IMR-90 (cell line): ENCODE measurements around the gene ABCA9. TPM values are rescaled to one million over a fixed set of nuclear protein-coding genes. Genes with fewer than 3 reads are reported as not detected.

Experiments used
- ATAC-seq: fragments of 200-7000 bp; cut with Tn5 transposase; 2 replicates; pipeline ENCODE4 v1.9.1; 2020; ENCODE audit warnings: low read depth, mild to moderate bottlenecking, moderate library complexity
- BruUV-seq: library from RNA; stranded (reverse); fragments of 400-500 nt; replicated peaks from 2 replicates; lab custom pipeline; 2021; lab: Mats Ljungman, UMichigan
- CTCF ChIA-PET: fragments of 300-600 bp; formaldehyde crosslinking; extraction: SDS; loops from one replicate; lab custom pipeline; 2021; ENCODE audit warnings: antibody characterized with exemption; lab: Yijun Ruan, JAX
- POLR2A ChIA-PET: fragments of 300-600 bp; sonication (Branson Sonifier 250); formaldehyde crosslinking; loops from one replicate; lab custom pipeline; 2022; ENCODE audit warnings: antibody characterized with exemption; ENCODE audit not compliant: unreplicated experiment; lab: Charles Lee
- DNase-seq: peaks from one replicate; pipeline ENCODE4 v3.0.0; 2013
- H2AFZ ChIP-seq: replicated peaks from 2 replicates; pipeline ENCODE3; 2013; ENCODE audit warnings: low read length, mild to moderate bottlenecking; ENCODE audit not compliant: poor library complexity
- H2AK5ac ChIP-seq: 2 replicates; pipeline ENCODE4 v1.6.1; 2013; ENCODE audit warnings: low read depth, low read length, inconsistent platforms
- H2AK9ac ChIP-seq: replicated peaks from 2 replicates; pipeline ENCODE3; 2013; ENCODE audit warnings: mild to moderate bottlenecking, low read depth, low read length, moderate library complexity; ENCODE audit not compliant: poor library complexity
- H2BK120ac ChIP-seq: 2 replicates; pipeline ENCODE4 v1.6.1; 2013; ENCODE audit warnings: low read depth, low read length, inconsistent platforms
- H2BK15ac ChIP-seq: 3 replicates; pipeline ENCODE4 v1.6.1; 2013; ENCODE audit warnings: low read depth, low read length, inconsistent platforms
- H2BK20ac ChIP-seq: 2 replicates; pipeline ENCODE4 v1.6.1; 2013; ENCODE audit warnings: low read depth, mild to moderate bottlenecking, inconsistent platforms, low read length, moderate library complexity
- H2BK5ac ChIP-seq: 2 replicates; pipeline ENCODE4 v1.6.1; 2013; ENCODE audit warnings: mild to moderate bottlenecking, low read depth, low read length, inconsistent platforms; ENCODE audit not compliant: poor library complexity, severe bottlenecking
- H3K14ac ChIP-seq: replicated peaks from 2 replicates; pipeline ENCODE4 v1.6.1; 2013; ENCODE audit warnings: low read depth, low read length, inconsistent platforms
- H3K18ac ChIP-seq: 2 replicates; pipeline ENCODE4 v1.6.1; 2013; ENCODE audit warnings: low read depth, low read length, control low read depth
- H3K23ac ChIP-seq: 2 replicates; pipeline ENCODE4 v1.6.1; 2013; ENCODE audit warnings: low read depth, low read length, inconsistent platforms
- H3K27ac ChIP-seq: 2 replicates; pipeline ENCODE4 v1.5.1; 2013; ENCODE audit warnings: mild to moderate bottlenecking, control low read depth, low read length; ENCODE audit not compliant: insufficient read depth
- H3K27me3 ChIP-seq: 2 replicates; pipeline ENCODE4 v1.6.1; 2013; ENCODE audit warnings: low read length; ENCODE audit not compliant: control insufficient read depth, insufficient read depth
- H3K36me3 ChIP-seq: 2 replicates; pipeline ENCODE4 v1.6.1; 2013; ENCODE audit warnings: low read length, mixed read lengths; ENCODE audit not compliant: control insufficient read depth, insufficient read depth
- H3K4ac ChIP-seq: 2 replicates; pipeline ENCODE4 v1.6.1; 2013; ENCODE audit warnings: low read depth, low read length, inconsistent platforms
- H3K4me1 ChIP-seq: 2 replicates; pipeline ENCODE4 v1.6.1; 2013; ENCODE audit warnings: low read length, mixed read lengths; ENCODE audit not compliant: control insufficient read depth, insufficient read depth
- H3K4me2 ChIP-seq: 2 replicates; pipeline ENCODE4 v1.6.1; 2013; ENCODE audit warnings: low read depth, mild to moderate bottlenecking, control low read depth, low read length, moderate library complexity
- H3K4me3 ChIP-seq: 2 replicates; pipeline ENCODE4 v1.5.1; 2013; ENCODE audit warnings: low read depth, mild to moderate bottlenecking, control low read depth, low read length, moderate library complexity; ENCODE audit not compliant: insufficient read depth
- H3K56ac ChIP-seq: 2 replicates; pipeline ENCODE4 v1.6.1; 2013; ENCODE audit warnings: low read length, inconsistent platforms; ENCODE audit not compliant: insufficient read depth; ENCODE audit errors: extremely low read depth
- H3K79me1 ChIP-seq, 2 experiments: 2 replicates each; pipeline ENCODE4 v1.6.1; 2013; ENCODE audit warnings: low read length in 2 of 2, inconsistent platforms in 1 of 2, low read depth in 1 of 2
- H3K9ac ChIP-seq: 2 replicates; pipeline ENCODE4 v1.6.1; 2013; ENCODE audit warnings: low read depth, low read length, control low read depth
- H3K9me1 ChIP-seq: 2 replicates; pipeline ENCODE4 v1.6.1; 2013; ENCODE audit warnings: low read length, inconsistent platforms; ENCODE audit not compliant: insufficient read depth
- H3K9me3 ChIP-seq: 2 replicates; pipeline ENCODE4 v1.6.1; 2013; ENCODE audit warnings: low read length; ENCODE audit not compliant: control insufficient read depth, insufficient read depth
- H4K20me1 ChIP-seq: 2 replicates; pipeline ENCODE4 v1.6.1; 2013; ENCODE audit warnings: low read length, inconsistent platforms; ENCODE audit not compliant: insufficient read depth
- H4K5ac ChIP-seq: 2 replicates; pipeline ENCODE4 v1.6.1; 2013; ENCODE audit warnings: mild to moderate bottlenecking, low read depth, low read length, control low read depth
- H4K8ac ChIP-seq, 2 experiments: 2 replicates each; pipeline ENCODE4 v1.6.1; 2013; ENCODE audit warnings: low read depth in 2 of 2, low read length in 2 of 2, control low read depth in 1 of 2, inconsistent platforms in 1 of 2
- H4K91ac ChIP-seq: 2 replicates; pipeline ENCODE4 v1.6.1; 2013; ENCODE audit warnings: low read depth, low read length, inconsistent platforms; ENCODE audit not compliant: insufficient read depth
- CEBPB ChIP-seq: IDR thresholded peaks from 2 replicates; pipeline ENCODE4 v1.6.1; 2012; ENCODE audit warnings: low read depth, low read length, improper control_type of control experiment
- NFE2L2 ChIP-seq: fragments of 150-350 bp; IDR thresholded peaks from 2 replicates; pipeline ENCODE4 v1.6.1; 2016; ENCODE audit warnings: low read depth, mild to moderate bottlenecking, low read length
- WGBS, 2 experiments: methylation state at CpG; one replicate each; pipeline versions ENCODE4 v1.1.5 to v1.1.7; 2013; ENCODE audit warnings: missing lambda C conversion rate in 2 of 2; ENCODE audit not compliant: insufficient read length in 1 of 2; ENCODE audit errors: extremely low coverage in 2 of 2; 5-methylcytosine and 5-hydroxymethylcytosine counted together
- dilution Hi-C: fragments of 300-500 bp; cut with HindIII; formaldehyde crosslinking; loops from one replicate; pipeline ENCODE4 v1.14.3; 2018; ENCODE audit warnings: low sequenced_read_pairs; ENCODE audit not compliant: unreplicated experiment
- in situ Hi-C: fragments of 300-500 bp; cut with MboI; formaldehyde crosslinking; loops from 3 replicates; pipeline ENCODE4 v1.14.3; 2019; ENCODE audit warnings: low sequenced_read_pairs, inconsistent platforms, mixed read lengths
- intact Hi-C: fragments of 100-400 bp; cut with micrococcal nuclease; formaldehyde crosslinking; loops from 2 replicates; pipeline ENCODE4 v1.10.0; 2022
- polyA plus RNA-seq, 3 experiments: library from polyadenylated mRNA; depleted of rRNA; stranded (reverse); fragments of >200 nt; gene quantifications; 2 replicates each; pipeline ENCODE4 v1.2.3, GENCODE V29; 2012; ENCODE audit warnings: low replicate concordance in 1 of 3
- total RNA-seq: library from RNA; depleted of rRNA; stranded (reverse); fragments of >200 nt; gene quantifications from 2 replicates; pipeline ENCODE4 v1.2.3, GENCODE V29; 2012

The ABCA9 gene
- total and polyA plus RNA-seq, 2 of the 4 experiments (the other 2 are of a cell fraction) = under 0.01 TPM; not detected in 1

DNA sequence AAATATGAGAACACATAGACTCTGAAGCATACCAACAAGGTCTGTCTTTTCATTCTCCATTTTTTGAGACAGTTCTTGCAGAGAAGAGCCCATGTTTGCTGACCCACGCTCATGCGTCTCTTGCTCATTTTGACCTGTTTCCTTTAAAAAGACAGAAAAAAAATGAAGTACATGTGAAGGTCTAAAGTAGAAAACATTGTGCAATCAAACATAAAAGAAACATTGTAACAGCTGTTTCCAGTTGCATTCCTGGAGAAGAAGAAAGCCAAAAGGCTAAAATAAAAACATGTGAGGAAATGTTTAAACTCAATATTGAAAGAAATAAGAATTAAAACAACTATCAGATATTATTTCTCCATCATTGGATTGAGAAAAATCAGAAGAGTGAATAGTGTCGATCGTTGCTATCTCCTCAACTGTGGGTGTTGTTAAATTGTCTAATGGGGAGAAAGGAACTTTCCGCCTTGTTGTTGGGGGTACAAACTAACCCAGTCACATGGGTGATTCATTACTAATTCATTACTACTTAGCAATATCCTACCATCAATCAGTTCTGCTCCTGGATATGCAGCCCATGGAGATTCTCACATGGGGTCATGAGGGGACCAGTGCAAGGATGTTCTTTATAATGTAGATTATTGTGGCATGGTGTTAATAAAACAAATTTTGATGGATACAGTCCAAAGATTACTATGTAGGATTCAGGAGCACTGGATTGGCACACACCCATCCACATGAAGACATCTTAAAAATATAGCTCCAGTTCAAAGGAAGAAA is 9.5 kb downstream of the ABCA9 start:
- Histone ChIP-seq H3K4ac (no peak overlapping the region), H2AK5ac (no peak overlapping the region), H3K18ac (peak overlapping the region; percentile 83; the same call in 1 of the 2 replicates), H3K23ac (no peak overlapping the region), H4K8ac (no peak overlapping the region), H3K56ac (no peak overlapping the region), H2BK5ac (no peak overlapping the region), H3K36me3 (no peaks in the 10 kb centered on the region), H2AFZ (no peak overlapping the region), H3K27me3 (no peaks in the 10 kb centered on the region), H3K27ac (peak overlapping the region; percentile 92; the same call in 1 of the 2 replicates), H2BK20ac (no peak overlapping the region), H3K4me3 (no peak overlapping the region), H4K5ac (peak overlapping the region; percentile 81; the same call in 1 of the 2 replicates), H3K9me3 (no peaks in the 10 kb centered on the region), H2BK15ac (peak overlapping the region; percentile 71; the same call in 1 of the 3 replicates), H3K4me2 (peak overlapping the region; percentile 81), H4K20me1 (no peaks in the 10 kb centered on the region), H2AK9ac (no peak overlapping the region), H4K91ac (no peak overlapping the region), H3K79me1 (no peaks in the 10 kb centered on the region), H3K9ac (no peak overlapping the region), H3K4me1 (peaks cover 8% of the 10 kb centered on the region; the same call in 1 of the 2 replicates), H3K14ac (no peak overlapping the region), H3K9me1 (peaks cover 2% of the 10 kb centered on the region; the same call in 1 of the 2 replicates), H2BK120ac (no peak overlapping the region; the same call in 1 of the 2 replicates)
- POLR2A ChIA-PET = no interaction called here
- WGBS, 2 experiments = no CpG with 5 or more reads among the region's 5 CpGs
- no TSS peak for BruUV-seq
- ATAC-seq (no peak), DNase-seq (peak; percentile 54)
- no peak for TF ChIP-seq NFE2L2
- peak; percentile 77 for TF ChIP-seq CEBPB
- dilution Hi-C loops (no loop called here), intact Hi-C loops (loop anchor here (10.0 kb wide), 1 partner anchor 276 kb away; no protein-coding TSS in a partner anchor), in situ Hi-C loops (no loop called here)
- CTCF ChIA-PET = no interaction called here
